Adrenal gland (tissue), 5 donors: ENCODE measurements around the gene MAN2A2.

Source experiments
- CTCF ChIP-seq, 6 experiments: fragments of 450-650 bp in 4 of 6; fragments of 200-600 bp in 2 of 6; sonication (generic) in 1 of 6; IDR thresholded peaks; 1 replicate in 5 of 6; 2 replicates in 1 of 6; pipeline versions ENCODE4 v1.5.1 to v1.8.0; 2016 to 2021; ENCODE audit warnings: antibody characterized with exemption in 6 of 6, mild to moderate bottlenecking in 2 of 6, moderate library complexity in 1 of 6
- POLR2A ChIP-seq, 2 donors: fragments of 450-650 bp; IDR thresholded peaks; one replicate each; pipeline ENCODE4 v1.6.1; 2017; ENCODE audit warnings: antibody characterized with exemption in 2 of 2, mild to moderate bottlenecking in 2 of 2, moderate library complexity in 1 of 2
- donor health status: DM: no; HTN: no; CAD: no.

DNA sequence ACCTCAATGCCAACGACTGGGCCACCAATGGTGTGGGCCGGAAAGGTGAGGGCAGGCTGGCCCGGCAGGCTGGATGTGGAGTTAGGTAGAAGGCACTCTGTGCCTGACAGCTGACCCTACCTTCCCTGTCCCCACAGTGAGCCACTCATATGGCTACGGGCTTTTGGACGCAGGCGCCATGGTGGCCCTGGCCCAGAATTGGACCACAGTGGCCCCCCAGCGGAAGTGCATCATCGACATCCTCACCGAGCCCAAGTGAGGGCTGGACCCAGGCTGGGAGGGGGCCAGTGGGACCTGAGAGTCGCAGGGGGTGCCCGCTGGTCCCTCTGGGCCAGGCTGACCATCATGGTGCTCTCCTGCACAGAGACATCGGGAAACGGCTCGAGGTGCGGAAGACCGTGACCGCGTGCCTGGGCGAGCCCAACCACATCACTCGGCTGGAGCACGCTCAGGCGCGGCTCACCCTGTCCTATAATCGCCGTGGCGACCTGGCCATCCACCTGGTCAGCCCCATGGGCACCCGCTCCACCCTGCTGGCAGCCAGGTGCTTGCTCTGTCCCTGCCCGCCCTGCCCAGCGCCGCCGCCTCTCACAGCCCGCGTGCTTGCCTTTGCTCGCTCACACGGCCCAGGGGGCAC lies 23.3 kb upstream of the MAN2A2 start:
- TF ChIP-seq POLR2A (IDR thresholded peaks at IDR 0.05) (no peak), CTCF (IDR thresholded peaks at IDR 0.05) (no peak)
